HepG2 (cell line): ENCODE data around the gene TBC1D10A. TPM values are rescaled to one million over a fixed set of nuclear protein-coding genes. Genes with fewer than 3 reads are reported as not detected.

Experiments
- ATAC-seq: fragments of 200-7000 bp; cut with Tn5 transposase; 3 replicates; pipeline ENCODE4 v1.9.1; 2020; ENCODE audit warnings: mild to moderate bottlenecking, moderate library complexity
- BruUV-seq: library from RNA; stranded (reverse); fragments of 400-500 nt; replicated peaks from 2 replicates; lab custom pipeline; 2021; lab: Mats Ljungman, UMichigan
- CTCF ChIA-PET: fragments of 300-600 bp; formaldehyde crosslinking; extraction: SDS; loops from one replicate; lab custom pipeline; 2021; ENCODE audit warnings: low total read pairs, inconsistent platforms, low intra/inter-chr PET ratio; lab: Yijun Ruan, JAX
- POLR2A ChIA-PET: fragments of 350-600 bp; sonication (Branson Sonifier 250); formaldehyde crosslinking; loops from one replicate; lab custom pipeline; 2020; ENCODE audit warnings: antibody characterized with exemption, inconsistent platforms; lab: Yijun Ruan, JAX
- DNase-seq: peaks from one replicate; pipeline ENCODE4 v3.0.0-alpha.2; 2015; ENCODE audit warnings: low spot score
- FAIRE-seq: peaks from 3 replicates; lab custom pipeline; 2011; peaks lifted over from hg19 to GRCh38; lab: Jason Lieb, UNC
- H2AFZ ChIP-seq: one replicate; pipeline ENCODE4 v1.6.1; 2011; ENCODE audit warnings: low read length, inconsistent platforms
- H3K27ac ChIP-seq: fragments of 300-600 bp; 3 replicates; pipeline ENCODE4 v1.8.0; 2011; ENCODE audit warnings: mixed run types, mild to moderate bottlenecking, mixed read lengths, low read length, inconsistent platforms; ENCODE audit not compliant: insufficient read depth; ENCODE audit errors: extremely low read length
- H3K27me3 ChIP-seq, 2 experiments: fragments of 200-600 bp in 1 of 2; 2 replicates in 1 of 2; 3 replicates in 1 of 2; pipeline versions ENCODE4 v1.6.0 to v1.8.0; 2011; ENCODE audit warnings: low read length in 2 of 2, mild to moderate bottlenecking in 2 of 2, moderate library complexity in 2 of 2, inconsistent platforms in 1 of 2; ENCODE audit not compliant: insufficient read depth in 2 of 2, control insufficient read depth in 1 of 2
- H3K36me3 ChIP-seq, 2 experiments: fragments of 200-600 bp in 1 of 2; replicated peaks in 1 of 2; 2 replicates in 1 of 2; 3 replicates in 1 of 2; pipeline versions ENCODE4 v1.5.1 to v1.8.0; 2011; ENCODE audit warnings: low read length in 2 of 2, inconsistent platforms in 1 of 2; ENCODE audit not compliant: insufficient read depth in 2 of 2, control insufficient read depth in 1 of 2
- H3K4me1 ChIP-seq: 2 replicates; pipeline ENCODE4 v1.5.1; 2012; ENCODE audit warnings: low read length, inconsistent platforms; ENCODE audit not compliant: insufficient read depth
- H3K4me2 ChIP-seq: 2 replicates; pipeline ENCODE4 v1.6.0; 2011; ENCODE audit warnings: low read depth, low read length, inconsistent platforms
- H3K4me3 ChIP-seq, 3 experiments: fragments of 200-600 bp in 1 of 3; sonication (generic), shearing (Covaris generic) in 1 of 3; replicated peaks in 1 of 3; 2 replicates each; pipeline ENCODE4 v1.5.1; 2011 to 2016; ENCODE audit warnings: low read length in 3 of 3, inconsistent platforms in 2 of 3, low read depth in 2 of 3, mild to moderate bottlenecking in 2 of 3, control low read depth in 1 of 3, mixed read lengths in 1 of 3; ENCODE audit not compliant: insufficient read depth in 1 of 3
- H3K79me2 ChIP-seq: one replicate; pipeline ENCODE4 v1.6.1; 2011; ENCODE audit warnings: low read length, inconsistent platforms; ENCODE audit not compliant: insufficient read depth
- H3K9ac ChIP-seq: 2 replicates; pipeline ENCODE4 v1.6.0; 2011; ENCODE audit warnings: mild to moderate bottlenecking, low read depth, low read length, inconsistent platforms; ENCODE audit not compliant: insufficient read depth
- H3K9me3 ChIP-seq: 2 replicates; pipeline ENCODE4 v1.5.1; 2012; ENCODE audit warnings: mild to moderate bottlenecking, low read length
- H4K20me1 ChIP-seq: 2 replicates; pipeline ENCODE4 v1.6.0; 2011; ENCODE audit warnings: inconsistent platforms, mild to moderate bottlenecking, low read length, moderate library complexity; ENCODE audit not compliant: insufficient read depth
- AKNA ChIP-seq: sonication (generic); formaldehyde crosslinking; IDR thresholded peaks from 2 replicates; pipeline ENCODE4 v1.4.0; 2020; ENCODE audit warnings: missing genetic modification reagents, borderline replicate concordance
- EZH2 ChIP-seq: conservative IDR thresholded peaks from 2 replicates; pipeline ENCODE4 v1.6.1; 2012; ENCODE audit warnings: mild to moderate bottlenecking, low read depth, low read length, moderate library complexity
- FOXP1 ChIP-seq, 2 experiments: fragments of 450-650 bp in 1 of 2; IDR thresholded peaks; 2 replicates each; pipeline ENCODE4 v1.6.1; 2017 to 2018; ENCODE audit warnings: antibody characterized with exemption in 1 of 2
- GTF2F1 ChIP-seq: fragments of 150-350 bp; IDR thresholded peaks from 2 replicates; pipeline ENCODE4 v1.6.1; 2014; ENCODE audit warnings: low read length
- HDAC6 ChIP-seq: fragments of 200-600 bp; sonication (generic); IDR thresholded peaks from 2 replicates; pipeline ENCODE4 v1.7.0; 2017; ENCODE audit warnings: mild to moderate bottlenecking, antibody characterized with exemption, low read length, low read depth
- KMT2B ChIP-seq: IDR thresholded peaks from 2 replicates; pipeline ENCODE4 v1.6.1; 2016; ENCODE audit warnings: missing genetic modification reagents, missing compliant biosample characterization
- MAFK ChIP-seq, 2 experiments: IDR thresholded peaks in 1 of 2; conservative IDR thresholded peaks in 1 of 2; 2 replicates each; pipeline ENCODE4 v1.6.1; 2011; ENCODE audit warnings: improper control_type of control experiment in 2 of 2, low read length in 2 of 2
- SOX5 ChIP-seq: IDR thresholded peaks from 2 replicates; pipeline ENCODE4 v1.6.1; 2016; ENCODE audit warnings: borderline replicate concordance
- SRSF9 ChIP-seq: fragments of 200-400 bp; formaldehyde crosslinking; IDR thresholded peaks from 2 replicates; pipeline ENCODE4 v1.6.1; 2018; ENCODE audit warnings: borderline replicate concordance, mild to moderate bottlenecking, low read depth, low read length; ENCODE audit not compliant: insufficient read depth, poor library complexity, severe bottlenecking
- ZBTB42 ChIP-seq: sonication (generic); formaldehyde crosslinking; IDR thresholded peaks from 2 replicates; pipeline ENCODE4 v1.5.0; 2020; ENCODE audit warnings: mild to moderate bottlenecking, missing genetic modification reagents
- ZEB1 ChIP-seq: IDR thresholded peaks from 2 replicates; pipeline ENCODE4 v1.6.1; 2012; ENCODE audit warnings: mild to moderate bottlenecking, low read depth, inconsistent platforms; ENCODE audit not compliant: insufficient replicate concordance
- ZNF121 ChIP-seq: sonication (generic); formaldehyde crosslinking; IDR thresholded peaks from 2 replicates; pipeline ENCODE4 v1.5.0; 2020; ENCODE audit warnings: mild to moderate bottlenecking, missing genetic modification reagents
- ZNF383 ChIP-seq: sonication (generic); formaldehyde crosslinking; IDR thresholded peaks from 2 replicates; pipeline ENCODE4 v1.4.0; 2020; ENCODE audit warnings: missing genetic modification reagents, mild to moderate bottlenecking, borderline replicate concordance
- ZNF501 ChIP-seq: sonication (generic); formaldehyde crosslinking; IDR thresholded peaks from 2 replicates; pipeline ENCODE4 v1.5.1; 2020; ENCODE audit warnings: mild to moderate bottlenecking, moderate library complexity, missing genetic modification reagents
- ZNF713 ChIP-seq: sonication (generic); formaldehyde crosslinking; IDR thresholded peaks from 2 replicates; pipeline ENCODE4 v1.4.0; 2020; ENCODE audit warnings: mild to moderate bottlenecking, missing genetic modification reagents
- ZNF878 ChIP-seq: sonication (generic); formaldehyde crosslinking; IDR thresholded peaks from 2 replicates; pipeline ENCODE4 v1.8.1; 2023; ENCODE audit warnings: mild to moderate bottlenecking, missing genetic modification reagents, moderate library complexity
- WGBS: methylation state at CpG from one replicate; pipeline ENCODE4 v1.1.6; 2017; ENCODE audit warnings: low lambda C conversion rate; 5-methylcytosine and 5-hydroxymethylcytosine counted together
- in situ Hi-C: cut with HindIII; loops from 2 replicates; pipeline ENCODE4 v1.10.0; 2017; ENCODE audit warnings: low pct_unique_long_range_greater_than_20kb; ENCODE audit not compliant: extremely low pct_ligation_motif_present
- intact Hi-C: fragments of 100-400 bp; cut with micrococcal nuclease; formaldehyde crosslinking; loops from one replicate; pipeline ENCODE4 v1.10.0; 2022; ENCODE audit not compliant: unreplicated experiment
- polyA plus RNA-seq, 8 experiments: library from polyadenylated mRNA; depleted of rRNA in 3 of 8; stranded (reverse) in 7 of 8; unstranded in 1 of 8; fragments of >200 nt; fragmentation: Illumina TruSeq in 4 of 8; extraction: Trizol in 4 of 8; gene quantifications; 2 replicates each; pipeline versions ENCODE4 v1.2.1 to v1.2.3, GENCODE V29; 2011 to 2016; ENCODE audit warnings: low read depth in 4 of 8, missing spikeins in 1 of 8, mixed read lengths in 1 of 8; ENCODE audit not compliant: insufficient read depth in 1 of 8
- total RNA-seq, 5 experiments: library from RNA; depleted of rRNA; stranded (reverse); fragments of >200 nt; fragmentation: Illumina TruSeq; extraction: Trizol; gene quantifications; 2 replicates each; pipeline ENCODE4 v1.2.3, GENCODE V29; 2016; ENCODE audit warnings: low read depth in 1 of 5
- TF ChIP-seq, protein P1 (sequence below): sonication (generic); formaldehyde crosslinking; IDR thresholded peaks from 2 replicates; pipeline ENCODE4 v1.5.0; 2020; ENCODE audit warnings: missing genetic modification reagents
- TF ChIP-seq, protein P2 (sequence below): IDR thresholded peaks from 2 replicates; pipeline ENCODE4 v1.6.1; 2016; ENCODE audit warnings: missing compliant biosample characterization, missing genetic modification reagents, borderline replicate concordance

Gene TBC1D10A
- total and polyA plus RNA-seq, 2 of the 13 experiments (the other 11 are each of a cell fraction or from before 2014, with no cell fraction given): 4.2 to 4.9 TPM

- no peaks in the 10 kb centered on the region for H3K79me2 ChIP-seq
- CTCF ChIA-PET: interaction anchor here (1.4 to 2.2 kb wide), 2 partner anchors 41 to 66 kb away, joined by 4 to 13 read pairs; no protein-coding TSS in a partner anchor
- H3K4me3 ChIP-seq: no peak overlapping the region
- FAIRE-seq (no peak), ATAC-seq (no peak), DNase-seq (no peak)
- H3K27me3 ChIP-seq: no peaks in the 10 kb centered on the region; a peak in 1 of 5 replicates
- no peak overlapping the region for H2AFZ ChIP-seq
- no peak overlapping the region for H3K27ac ChIP-seq
- no peak overlapping the region for H3K4me2 ChIP-seq
- no peak overlapping the region for H3K9ac ChIP-seq
- H4K20me1 ChIP-seq: no peaks in the 10 kb centered on the region
- no peaks in the 10 kb centered on the region for H3K9me3 ChIP-seq
- intact Hi-C loops: no loop called here
- in situ Hi-C loops: no loop called here
- H3K4me1 ChIP-seq: peaks cover 39% of the 10 kb centered on the region
- peaks cover 10 to 14% of the 10 kb centered on the region in 2 experiments; a peak in 3 of 5 replicates for H3K36me3 ChIP-seq
- BruUV-seq: no TSS peak
- POLR2A ChIA-PET: interaction anchor here (2.0 to 3.6 kb wide), 2 partner anchors 28 to 38 kb away, joined by 19 to 39 read pairs; partner anchors contain the start of genes CASTOR1, CCDC157 and SF3A1
- WGBS: 97% methylated on average over 3 of the region's 3 CpGs
- no peak for TF ChIP-seq ZNF383 (CRISPR knock-in tag)
- no peak for TF ChIP-seq AKNA
- TF ChIP-seq FOXP1 (IDR thresholded peaks at IDR 0.05): no peak
- no peak for TF ChIP-seq FOXP1 (CRISPR knock-in tag; IDR thresholded peaks at IDR 0.05)
- TF ChIP-seq, protein P1, sequence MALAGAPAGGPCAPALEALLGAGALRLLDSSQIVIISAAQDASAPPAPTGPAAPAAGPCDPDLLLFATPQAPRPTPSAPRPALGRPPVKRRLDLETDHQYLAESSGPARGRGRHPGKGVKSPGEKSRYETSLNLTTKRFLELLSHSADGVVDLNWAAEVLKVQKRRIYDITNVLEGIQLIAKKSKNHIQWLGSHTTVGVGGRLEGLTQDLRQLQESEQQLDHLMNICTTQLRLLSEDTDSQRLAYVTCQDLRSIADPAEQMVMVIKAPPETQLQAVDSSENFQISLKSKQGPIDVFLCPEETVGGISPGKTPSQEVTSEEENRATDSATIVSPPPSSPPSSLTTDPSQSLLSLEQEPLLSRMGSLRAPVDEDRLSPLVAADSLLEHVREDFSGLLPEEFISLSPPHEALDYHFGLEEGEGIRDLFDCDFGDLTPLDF (CRISPR knock-in tag): no peak
- TF ChIP-seq SRSF9: no peak
- TF ChIP-seq HDAC6: no peak
- no peak for TF ChIP-seq ZNF878
- no peak for TF ChIP-seq EZH2
- TF ChIP-seq, protein P2, sequence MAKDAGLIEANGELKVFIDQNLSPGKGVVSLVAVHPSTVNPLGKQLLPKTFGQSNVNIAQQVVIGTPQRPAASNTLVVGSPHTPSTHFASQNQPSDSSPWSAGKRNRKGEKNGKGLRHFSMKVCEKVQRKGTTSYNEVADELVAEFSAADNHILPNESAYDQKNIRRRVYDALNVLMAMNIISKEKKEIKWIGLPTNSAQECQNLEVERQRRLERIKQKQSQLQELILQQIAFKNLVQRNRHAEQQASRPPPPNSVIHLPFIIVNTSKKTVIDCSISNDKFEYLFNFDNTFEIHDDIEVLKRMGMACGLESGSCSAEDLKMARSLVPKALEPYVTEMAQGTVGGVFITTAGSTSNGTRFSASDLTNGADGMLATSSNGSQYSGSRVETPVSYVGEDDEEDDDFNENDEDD (CRISPR knock-in tag): no peak
- no peak for TF ChIP-seq ZBTB42 (CRISPR knock-in tag)
- no peak for TF ChIP-seq ZEB1
- no peak for TF ChIP-seq MAFK (conservative IDR thresholded peaks at IDR 0.05 in 1 of 2, IDR thresholded peaks at IDR 0.05 in 1 of 2; ENCODE audit: low read length in 2 of 2)
- no peak for TF ChIP-seq ZNF501 (CRISPR knock-in tag)
- no peak for TF ChIP-seq KMT2B (CRISPR knock-in tag)
- no peak for TF ChIP-seq ZNF713
- no peak for TF ChIP-seq GTF2F1
- TF ChIP-seq SOX5: no peak
- no peak for TF ChIP-seq ZNF121 (CRISPR knock-in tag)
Observed at GRCh38 chr22:30328466-30329049, 1.8 kb upstream of the TBC1D10A start.
